Measurements from ENCODE around the gene CLK4. TPM values are rescaled to one million over a fixed set of nuclear protein-coding genes. Genes with fewer than 3 reads are reported as not detected.

CLK4 gene
- polyA plus RNA-seq, 2 of the 4 experiments (the other 2 are of a cell fraction) = 13.1 to 26.0 TPM

- ATAC-seq = no peak
- POLR2A ChIA-PET = interaction anchor here (1.7 kb wide), 1 partner anchor 24 kb away, joined by 3 read pairs; no protein-coding TSS in a partner anchor
- FAIRE-seq = no peak
Observed at GRCh38 chr5:178624631-178625546, 2.0 kb downstream of the CLK4 start.

DNA sequence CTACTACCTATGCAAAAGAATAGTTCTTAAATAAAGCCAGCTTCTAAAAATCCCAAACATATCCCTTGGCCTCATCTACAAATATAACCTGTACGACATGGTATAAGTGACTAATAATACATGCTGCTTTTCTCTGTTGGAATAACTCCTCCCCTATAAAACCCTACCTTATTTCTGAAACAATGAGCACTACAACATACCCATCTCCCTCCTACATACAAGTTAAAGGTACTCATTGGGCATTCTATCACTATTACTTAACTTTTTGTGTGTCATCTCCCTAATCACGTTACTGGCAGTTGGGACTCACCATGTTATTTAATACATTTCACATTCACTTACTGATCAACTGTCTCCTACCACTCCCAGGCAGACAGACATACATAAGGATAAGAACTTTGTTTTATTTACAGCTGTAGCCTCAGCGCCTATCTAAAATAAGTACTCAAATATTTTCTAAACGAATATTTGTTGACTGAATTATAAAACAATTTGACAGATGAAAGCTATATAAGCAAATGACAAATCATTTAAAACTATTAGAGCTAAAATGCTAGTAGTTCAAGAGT, 4.1 kb downstream of the CLK4 start:
- TF ChIP-seq HOXB13 (CRISPR knock-in tag; IDR thresholded peaks at IDR 0.05; ENCODE audit: low read depth) (no peak), TFCP2L1 (CRISPR knock-in tag; IDR thresholded peaks at IDR 0.05) (no peak), FOXS1 (CRISPR knock-in tag; IDR thresholded peaks at IDR 0.05) (no peak), MAFK (IDR thresholded peaks at IDR 0.05; ENCODE audit: partially characterized antibody) (no peak), RFX5 (IDR thresholded peaks at IDR 0.05) (no peak), ESRRA (IDR thresholded peaks at IDR 0.05; ENCODE audit: borderline replicate concordance, low read length) (no peak), EP300 (IDR thresholded peaks at IDR 0.05) (no peak), MAX (IDR thresholded peaks at IDR 0.05) (no peak), HDAC2 (IDR thresholded peaks at IDR 0.05) (no peak), PHF8 (IDR thresholded peaks at IDR 0.05; ENCODE audit: borderline replicate concordance, low read depth) (no peak), HMGXB4 (CRISPR knock-in tag; IDR thresholded peaks at IDR 0.05; ENCODE audit: borderline replicate concordance) (no peak), HOXA7 (CRISPR knock-in tag; IDR thresholded peaks at IDR 0.05) (no peak)
- TF ChIP-seq, protein P1, sequence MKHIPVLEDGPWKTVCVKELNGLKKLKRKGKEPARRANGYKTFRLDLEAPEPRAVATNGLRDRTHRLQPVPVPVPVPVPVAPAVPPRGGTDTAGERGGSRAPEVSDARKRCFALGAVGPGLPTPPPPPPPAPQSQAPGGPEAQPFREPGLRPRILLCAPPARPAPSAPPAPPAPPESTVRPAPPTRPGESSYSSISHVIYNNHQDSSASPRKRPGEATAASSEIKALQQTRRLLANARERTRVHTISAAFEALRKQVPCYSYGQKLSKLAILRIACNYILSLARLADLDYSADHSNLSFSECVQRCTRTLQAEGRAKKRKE (CRISPR knock-in tag; IDR thresholded peaks at IDR 0.05; ENCODE audit: low read depth) = no peak
- ATAC-seq (no peak), FAIRE-seq (no peak), DNase-seq (ENCODE audit: low read depth in 1 of 2, low spot score in 1 of 2) (no peak)
- H3K4me2 ChIP-seq = no peak overlapping the region
- H3K4me1 ChIP-seq = peaks cover 14% of the 10 kb centered on the region
- H3K4me3 ChIP-seq = no peak overlapping the region
- CTCF ChIA-PET = interaction anchor here (1.1 to 1.2 kb wide), 2 partner anchors 22 to 342 kb away, joined by 3 to 4 read pairs; no protein-coding TSS in a partner anchor
- 92% methylated on average over 4 of the region's 4 CpGs for WGBS (ENCODE audit: missing lambda C conversion rate)
- H3K9me3 ChIP-seq = peaks cover 6% of the 10 kb centered on the region
- POLR2A ChIA-PET = interaction anchor here (1.1 kb wide), 1 partner anchor 418 kb away, joined by 3 read pairs; the partner anchor contains the start of gene HNRNPAB
- H3K27ac ChIP-seq = no peak overlapping the region

More at GRCh38 chr5:178624631-178625546, 2.0 kb downstream of the CLK4 start:
- Histone ChIP-seq H3K9me3 (peaks cover 22% of the 10 kb centered on the region), H3K4me1 (peaks cover 14% of the 10 kb centered on the region), H3K4me3 (peak overlapping the region; percentile 82), H3K4me2 (peak overlapping the region; percentile 77), H3K27ac (no peak overlapping the region)
- TF ChIP-seq BHLHE40 (IDR thresholded peaks at IDR 0.05; ENCODE audit: low read depth, low read length) = no peak
- TF ChIP-seq CHD2 (IDR thresholded peaks at IDR 0.05; ENCODE audit: low read length, partially characterized antibody) = no peak
- no peak for TF ChIP-seq JUN (IDR thresholded peaks at IDR 0.05)
- no peak for TF ChIP-seq HDAC2 (IDR thresholded peaks at IDR 0.05)
- CTCF ChIA-PET = interaction anchor here (0.7 to 1.6 kb wide), 3 partner anchors 35 to 870 kb away, joined by 3 to 4 read pairs (median 3); partner anchors contain the start of gene COL23A1
- DNase-seq (ENCODE audit: low read depth in 1 of 2, low spot score in 1 of 2) = no peak
- WGBS (ENCODE audit: missing lambda C conversion rate) = 94% methylated on average over 15 of the region's 15 CpGs

DNA sequence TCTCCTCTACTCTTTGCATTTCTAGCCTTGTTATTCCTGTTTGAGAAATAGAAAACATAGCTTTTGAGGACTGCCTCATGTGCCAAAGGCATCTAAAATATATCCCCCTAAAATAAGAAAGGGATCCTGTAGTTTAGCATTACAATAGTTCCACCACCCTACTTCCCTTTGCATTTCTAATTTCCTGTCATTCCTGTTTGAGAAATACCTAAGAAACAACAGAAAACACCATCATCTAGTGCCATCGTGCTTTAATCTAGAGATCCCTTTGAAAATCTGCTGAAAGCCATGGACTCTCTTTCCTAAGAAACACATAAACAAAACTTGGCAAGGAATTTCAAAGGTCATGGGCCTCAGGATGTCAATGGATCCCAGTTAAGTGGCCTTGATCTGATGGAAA, 7.5 kb downstream of the CLK4 start:
- no peak overlapping the region for H3K4me3 ChIP-seq
- no peaks in the 10 kb centered on the region for H3K9me3 ChIP-seq
- ChIA-PET CTCF (no interaction called here), POLR2A (no interaction called here)
- no peak overlapping the region for H3K4me2 ChIP-seq
- no peak for TF ChIP-seq NR3C1 (IDR thresholded peaks at IDR 0.05)
- no peak for TF ChIP-seq HDAC2 (IDR thresholded peaks at IDR 0.05)
- TF ChIP-seq NPAS2 (CRISPR knock-in tag; IDR thresholded peaks at IDR 0.05; ENCODE audit: borderline replicate concordance) = no peak
- no peak for TF ChIP-seq MYC (IDR thresholded peaks at IDR 0.05; ENCODE audit: borderline replicate concordance, low read length)
- peaks cover 2% of the 10 kb centered on the region; the same call in 2 of the 3 replicates for H3K4me1 ChIP-seq
- 73% methylated on average over 1 of the region's 1 CpG for WGBS (ENCODE audit: missing lambda C conversion rate)
- H3K27ac ChIP-seq = no peak overlapping the region
- no peak for FAIRE-seq
- no peak for DNase-seq (ENCODE audit: low read depth in 1 of 2, low spot score in 1 of 2)
- ATAC-seq = no peak
